HG02943 (cell line): ENCODE measurements around the gene GNAI3.
A peak's percentile ranks its signal among the peaks of the same experiment; 100 is the strongest.
"Not testable (repeated sequence)": the region's sequence is repeated elsewhere in the genome, so short reads cannot be mapped to it uniquely, and the experiment has no call there.

Experiments used
- ATAC-seq: cut with Tn5 transposase; IDR thresholded peaks from one replicate; pipeline ENCODE4 v1.9.1; 2021; ENCODE audit warnings: mild to moderate bottlenecking, low read depth, moderate library complexity; ENCODE audit not compliant: unreplicated experiment

The GNAI3 gene

DNA sequence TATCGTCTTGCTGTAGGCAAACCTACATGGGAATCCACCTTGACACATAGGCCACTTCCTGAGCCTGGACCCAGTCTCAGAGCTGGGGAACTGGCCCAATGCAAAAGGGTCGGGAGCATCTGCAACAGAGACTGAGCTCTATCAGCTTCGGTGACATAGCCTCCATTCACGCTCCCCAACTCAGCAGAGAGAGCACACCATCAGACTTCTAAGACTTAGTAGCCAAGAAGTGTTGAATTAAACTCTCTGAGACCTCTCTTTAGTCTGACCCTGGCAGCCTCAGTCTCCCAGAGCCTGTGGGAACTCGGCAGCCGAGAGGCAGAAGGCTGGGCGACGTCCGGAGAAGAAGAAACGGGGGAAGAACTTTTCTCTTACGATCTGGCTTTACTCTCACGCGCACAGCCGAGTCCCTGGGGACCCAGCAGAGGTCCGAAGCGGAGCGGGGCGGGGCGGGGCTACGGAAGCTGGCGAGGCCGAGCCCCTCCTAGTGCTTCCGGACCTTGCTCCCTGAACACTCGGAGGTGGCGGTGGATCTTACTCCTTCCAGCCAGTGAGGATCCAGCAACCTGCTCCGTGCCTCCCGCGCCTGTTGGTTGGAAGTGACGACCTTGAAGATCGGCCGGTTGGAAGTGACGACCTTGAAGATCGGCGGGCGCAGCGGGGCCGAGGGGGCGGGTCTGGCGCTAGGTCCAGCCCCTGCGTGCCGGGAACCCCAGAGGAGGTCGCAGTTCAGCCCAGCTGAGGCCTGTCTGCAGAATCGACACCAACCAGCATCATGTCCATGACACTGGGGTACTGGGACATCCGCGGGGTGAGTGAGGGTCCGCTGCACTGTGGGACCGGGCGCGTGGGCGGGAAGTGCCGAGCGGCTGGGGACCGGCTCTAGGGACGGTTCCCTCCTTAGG, 107.5 kb downstream of the GNAI3 start, which contains the start of gene GSTM4:
TSS of gene GSTM4 (plus strand) at position 485 of the 905 bp plus-strand sequence. CDS start at position 776, 291 bp downstream.
- peak; percentile 91 for ATAC-seq

DNA sequence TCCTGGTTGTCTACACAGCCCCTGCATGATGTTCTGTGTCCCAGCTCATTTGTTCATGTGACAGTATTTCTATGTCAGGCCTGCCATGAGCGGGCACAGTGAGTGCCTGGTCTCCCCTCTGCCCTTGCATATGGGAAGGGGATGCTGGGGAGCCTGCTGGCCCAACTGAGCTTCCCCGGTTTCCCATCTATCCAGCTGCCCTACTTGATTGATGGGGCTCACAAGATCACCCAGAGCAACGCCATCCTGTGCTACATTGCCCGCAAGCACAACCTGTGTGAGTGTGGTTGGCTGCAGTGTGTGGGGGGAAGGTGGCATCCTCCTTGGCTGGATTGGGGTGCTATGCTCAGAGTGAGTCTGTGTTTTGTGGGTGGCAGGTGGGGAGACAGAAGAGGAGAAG, 109.0 kb downstream of the GNAI3 start:
- no peak for ATAC-seq

DNA sequence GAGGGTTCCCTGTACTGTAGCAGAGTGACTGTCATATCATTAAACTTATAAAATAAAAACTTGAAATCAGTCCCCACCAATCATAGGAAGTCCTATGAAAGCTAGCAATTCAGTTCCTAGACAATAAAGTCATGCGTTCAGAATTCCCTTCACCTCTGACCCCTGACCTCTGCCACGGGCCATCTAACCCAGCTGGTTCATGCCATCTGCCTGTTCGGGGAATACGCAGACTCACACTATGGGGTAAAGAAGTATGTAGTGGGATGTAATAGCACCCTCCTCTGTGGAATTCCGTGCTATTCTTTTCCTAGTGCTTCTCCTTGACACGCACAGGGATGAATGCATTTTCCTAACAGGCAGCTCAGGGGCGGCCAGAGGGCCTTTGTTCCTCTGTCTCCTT, 109.6 kb downstream of the GNAI3 start:
- ATAC-seq = no peak

DNA sequence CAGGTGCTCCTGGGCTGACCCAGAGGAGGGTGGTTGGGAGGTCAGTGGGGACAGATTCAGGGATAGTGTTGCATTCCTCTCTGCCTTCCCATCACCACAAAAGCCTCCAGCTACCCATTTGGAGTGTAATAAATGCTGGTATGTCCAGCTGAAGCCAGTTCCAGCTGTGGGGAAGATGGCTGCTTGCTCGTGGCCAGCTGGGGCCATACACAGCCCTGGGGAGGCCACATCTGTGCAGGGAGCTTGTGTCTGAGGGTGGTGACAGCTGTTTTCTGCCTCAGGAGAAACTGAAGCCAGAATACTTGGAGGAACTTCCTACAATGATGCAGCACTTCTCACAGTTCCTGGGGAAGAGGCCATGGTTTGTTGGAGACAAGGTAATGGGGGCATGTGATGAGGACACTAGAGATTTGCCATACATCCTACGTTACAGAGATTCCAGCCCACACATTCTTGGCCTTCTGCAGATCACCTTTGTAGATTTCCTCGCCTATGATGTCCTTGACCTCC, 110.2 kb downstream of the GNAI3 start:
- ATAC-seq = no peak

DNA sequence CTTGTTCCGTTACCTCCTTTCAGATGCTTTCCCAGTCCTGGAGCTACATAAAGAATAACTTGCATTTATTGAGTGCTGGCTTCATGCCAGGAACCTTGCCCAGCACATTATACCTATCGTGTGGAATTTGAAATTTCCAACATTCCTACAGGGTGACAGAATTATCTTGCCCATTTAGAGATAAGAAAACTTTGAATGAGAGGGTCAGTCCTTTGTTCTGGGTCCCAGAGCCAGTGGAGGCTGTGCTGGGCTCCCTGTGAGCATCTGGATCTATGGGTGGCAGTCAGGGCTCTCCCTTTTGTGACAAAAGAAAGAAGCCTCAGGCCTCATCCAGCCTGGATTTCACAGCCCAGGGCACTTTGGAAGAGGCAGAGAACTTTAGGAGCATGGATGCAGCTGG, 110.7 kb downstream of the GNAI3 start:
- no peak for ATAC-seq

DNA sequence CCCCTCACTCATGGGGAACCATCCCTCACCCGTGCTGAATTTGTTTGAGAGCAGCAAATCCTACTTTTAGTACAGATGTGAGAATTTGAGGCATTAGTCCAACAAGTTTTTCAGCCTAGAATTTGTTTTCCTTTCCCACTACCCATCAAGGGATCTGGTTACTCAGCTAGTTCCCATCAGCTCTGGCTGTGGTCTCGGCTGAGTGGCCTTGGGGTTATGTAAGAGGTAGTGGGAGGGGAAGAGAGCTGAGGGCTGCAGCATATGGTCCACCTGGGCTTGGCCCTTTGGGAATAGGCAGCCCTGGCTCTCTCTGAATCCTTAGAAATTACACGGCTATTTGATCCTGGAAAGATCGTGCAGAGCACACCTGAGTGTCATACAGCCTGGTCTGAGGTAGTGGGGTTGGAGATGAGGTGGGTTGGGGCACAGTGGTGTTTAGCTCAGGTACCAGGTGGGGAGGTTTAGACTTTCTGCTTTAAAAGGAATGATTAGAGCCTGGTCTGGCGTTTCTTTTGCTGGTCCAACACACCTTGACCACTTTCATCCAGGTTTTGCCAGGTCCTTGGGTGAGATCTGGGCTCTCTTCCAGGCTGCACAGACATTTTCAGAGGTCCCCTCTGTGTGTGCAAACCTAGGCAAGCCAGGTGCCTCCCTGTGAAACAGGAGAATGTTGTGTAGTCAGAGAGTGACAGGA, 111.7 kb downstream of the GNAI3 start:
- no peak for ATAC-seq

DNA sequence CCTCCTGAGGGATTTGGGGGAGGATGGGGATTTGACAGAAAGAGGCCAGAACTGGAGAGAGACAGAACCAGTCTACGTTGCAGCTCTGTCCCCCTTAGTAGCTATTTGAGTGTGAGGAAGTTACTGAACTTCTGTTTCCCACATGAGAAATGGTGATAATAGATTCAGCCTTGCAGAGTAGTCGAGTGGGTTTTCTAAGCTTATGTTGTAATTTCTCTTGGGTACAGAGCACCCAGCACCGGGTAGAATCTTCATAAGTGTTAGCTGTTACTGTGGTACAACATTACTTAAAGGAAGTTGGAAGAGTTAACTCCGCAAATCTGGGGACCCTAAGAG, 112.2 kb downstream of the GNAI3 start:
- ATAC-seq = not testable (repeated sequence)

DNA sequence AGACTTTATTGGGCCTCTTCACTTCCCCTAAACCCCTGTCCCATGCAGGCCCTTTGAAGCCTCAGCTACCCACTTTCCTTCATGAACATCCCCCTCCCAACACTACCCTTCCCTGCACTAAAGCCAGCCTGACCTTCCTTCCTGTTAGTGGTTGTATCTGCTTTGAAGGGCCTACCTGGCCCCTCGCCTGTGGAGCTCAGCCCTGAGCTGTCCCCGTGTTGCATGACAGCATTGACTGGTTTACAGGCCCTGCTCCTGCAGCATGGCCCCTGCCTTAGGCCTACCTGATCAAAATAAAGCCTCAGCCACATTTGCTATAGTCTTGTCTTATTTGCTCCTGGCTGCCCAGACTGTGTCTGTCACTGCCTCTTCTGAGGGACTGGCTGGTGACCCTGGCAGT, 113.0 kb downstream of the GNAI3 start:
- ATAC-seq = no peak

DNA sequence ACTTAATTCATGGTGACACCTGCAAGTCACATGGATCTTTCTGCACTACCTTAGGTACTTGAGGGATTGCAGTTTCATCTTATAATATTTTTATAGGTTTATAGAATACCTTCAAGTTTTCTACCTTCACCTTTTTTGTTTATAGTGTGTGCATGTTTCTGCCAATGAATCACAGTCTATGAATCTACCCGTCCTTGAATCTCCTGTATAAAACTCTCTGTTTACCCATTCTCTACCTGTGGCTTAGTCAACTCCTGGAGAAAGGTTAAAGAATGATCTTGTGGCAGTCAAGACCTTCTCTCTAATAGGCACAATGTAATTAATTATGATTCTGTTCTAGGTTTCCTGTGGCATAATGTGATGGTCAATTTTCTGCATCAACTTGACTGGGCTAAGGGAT, 116.3 kb downstream of the GNAI3 start:
- no peak for ATAC-seq

DNA sequence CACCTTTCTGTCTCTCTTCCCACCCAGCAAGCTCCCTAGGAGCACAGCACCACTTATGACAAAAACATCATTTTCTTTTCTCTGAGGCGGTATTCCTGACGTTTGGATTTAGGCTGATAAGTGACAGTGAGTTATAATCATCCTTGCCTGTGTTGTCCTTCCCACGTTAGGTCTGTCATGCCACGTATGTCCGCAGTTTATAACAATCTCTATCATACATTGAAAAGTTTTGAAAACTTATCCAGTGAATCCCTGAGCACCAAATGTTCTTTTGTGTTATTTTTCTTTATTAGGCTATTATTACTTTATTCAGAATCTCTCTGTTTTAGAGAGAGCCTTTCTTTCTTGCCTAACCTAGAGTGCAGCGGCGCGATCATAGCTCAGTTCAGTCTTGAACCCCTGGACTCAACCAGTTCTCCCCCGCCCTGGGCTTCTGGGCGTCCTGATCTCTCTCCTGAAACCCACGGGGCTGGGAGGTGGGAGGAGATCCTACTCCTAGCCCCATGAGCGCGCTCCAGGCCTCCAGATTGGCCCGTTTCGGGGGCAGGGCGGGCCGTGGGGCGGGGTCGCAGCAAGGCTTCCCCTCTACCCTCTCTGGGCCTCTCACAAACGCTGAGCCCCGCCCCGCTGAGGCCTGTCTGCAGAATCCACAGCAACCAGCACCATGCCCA, 119.2 kb downstream of the GNAI3 start, which contains the start of gene GSTM2:
TSS of gene GSTM2 (plus strand) at position 606 of the 671 bp plus-strand sequence. CDS start at position 665, 59 bp downstream.
- peak; percentile 91 for ATAC-seq
